C4-2B (cell line): ENCODE data around the gene PIP4K2C.

ENCODE experiments used
- H3K27ac ChIP-seq: fragments of 450-650 bp; 2 replicates; pipeline ENCODE4 v1.5.1; 2017
- CTCF ChIP-seq: fragments of 450-650 bp; conservative IDR thresholded peaks from 2 replicates; pipeline ENCODE4 v1.5.1; 2017; ENCODE audit warnings: mild to moderate bottlenecking
- ZFX ChIP-seq: fragments of 450-650 bp; IDR thresholded peaks from 2 replicates; pipeline ENCODE4 v1.6.1; 2017

The PIP4K2C gene

DNA sequence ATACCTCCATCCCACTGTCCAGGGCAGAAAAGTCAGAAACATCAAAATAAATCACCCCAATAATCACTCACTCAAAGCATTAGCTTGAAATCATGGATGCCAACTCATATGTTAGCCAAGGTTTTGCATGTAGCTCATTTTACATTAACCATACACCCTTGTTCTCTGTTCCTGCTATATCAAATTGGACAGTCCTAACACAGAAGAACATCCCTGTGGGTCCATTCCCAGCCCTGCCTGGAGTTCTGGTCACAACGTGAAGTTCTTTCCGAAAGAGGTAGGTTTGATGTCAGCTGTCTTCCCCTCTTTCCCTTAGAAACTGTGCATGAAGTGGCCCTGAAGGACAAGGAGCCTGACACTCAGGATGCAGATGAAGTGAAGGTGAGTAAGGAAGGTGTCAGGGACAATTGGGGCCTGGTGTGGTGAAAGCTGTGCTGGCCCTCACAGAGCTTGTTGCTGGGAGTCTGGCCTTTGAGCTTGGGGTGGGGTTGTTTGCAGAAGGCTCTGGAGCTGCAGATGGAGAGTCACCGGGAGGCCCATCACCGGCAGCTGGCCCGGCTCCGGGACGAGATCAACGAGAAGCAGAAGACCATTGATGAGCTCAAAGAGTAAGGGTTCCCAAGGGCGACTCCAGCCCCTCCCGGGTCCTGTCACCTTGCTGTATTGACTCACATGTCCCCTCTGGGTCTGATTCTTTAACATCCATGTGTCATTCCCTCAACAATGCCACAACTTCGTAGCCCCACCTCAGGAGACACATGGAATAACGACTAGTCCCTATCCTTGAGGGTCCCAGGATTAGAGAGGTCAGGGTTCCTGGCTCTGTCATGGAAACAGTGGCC is 15.0 kb upstream of the PIP4K2C start:
- TF ChIP-seq CTCF: no peak
- no peak for TF ChIP-seq ZFX

DNA sequence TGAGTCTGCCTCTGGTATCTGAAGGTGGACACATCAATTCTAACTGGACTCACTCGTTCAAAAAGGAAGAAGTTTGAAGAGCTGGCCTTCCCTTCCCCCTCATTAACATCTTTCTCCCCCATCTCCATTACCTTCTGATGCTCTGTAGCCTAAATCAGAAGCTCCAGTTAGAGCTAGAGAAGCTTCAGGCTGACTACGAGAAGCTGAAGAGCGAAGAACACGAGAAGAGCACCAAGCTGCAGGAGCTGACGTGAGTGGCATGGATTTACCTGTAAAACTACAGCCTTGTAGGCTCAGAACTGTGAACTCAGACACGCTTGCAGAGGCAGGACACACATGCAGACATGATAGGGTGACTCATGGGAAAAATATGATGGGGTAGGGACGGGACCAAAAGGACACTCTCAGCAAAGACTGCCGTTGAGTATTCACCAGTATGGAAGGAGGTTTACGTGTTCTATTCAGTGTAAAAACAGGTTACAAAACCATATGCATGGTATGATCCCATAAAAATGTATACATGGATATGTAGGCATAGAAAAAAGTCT is 14.3 kb upstream of the PIP4K2C start:
- TF ChIP-seq ZFX (no peak), CTCF (no peak)
- H3K27ac ChIP-seq: no peak overlapping the region

More for the DNA sequence above, 15.0 kb upstream of the PIP4K2C start:
- H3K27ac ChIP-seq: no peak overlapping the region

DNA sequence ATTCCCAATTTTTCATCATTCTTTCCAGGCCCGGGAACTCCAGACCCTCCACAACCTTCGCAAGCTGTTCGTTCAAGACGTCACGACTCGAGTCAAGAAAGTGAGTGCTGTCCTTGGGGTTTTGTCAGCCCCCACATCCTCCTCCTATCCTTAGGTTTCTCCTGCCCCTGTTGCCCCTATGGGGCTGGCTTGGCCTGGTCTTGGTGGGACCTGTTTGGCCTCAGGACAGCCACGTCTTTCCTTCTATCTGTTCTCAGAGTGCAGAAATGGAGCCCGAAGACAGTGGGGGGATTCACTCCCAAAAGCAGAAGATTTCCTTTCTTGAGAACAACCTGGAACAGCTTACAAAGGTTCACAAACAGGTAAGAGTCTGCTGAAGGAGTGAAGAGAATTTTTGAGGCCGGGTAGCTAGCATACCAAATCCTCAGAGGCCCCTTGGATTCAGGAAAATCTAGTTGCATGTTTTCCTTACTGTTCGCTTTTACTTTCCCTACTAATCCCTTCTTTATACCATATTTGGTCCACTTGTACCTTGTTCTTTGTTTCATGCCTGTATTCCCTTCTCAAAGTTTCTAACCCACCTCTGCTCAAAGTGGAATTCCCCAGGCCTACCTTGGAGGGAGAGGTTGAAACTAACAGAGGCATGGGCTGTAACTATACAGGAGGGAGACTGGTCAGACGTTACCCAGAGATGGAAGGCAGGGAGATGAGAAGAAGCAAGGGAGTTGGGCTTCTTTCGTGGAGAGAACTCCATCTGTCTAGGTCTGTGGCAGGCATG is 12.8 kb upstream of the PIP4K2C start:
- no peak overlapping the region for H3K27ac ChIP-seq
- TF ChIP-seq ZFX: no peak
- TF ChIP-seq CTCF: no peak

GRCh38 chr12:57579011-57579410 is 12.0 kb upstream of the PIP4K2C start:
- H3K27ac ChIP-seq: no peak overlapping the region
- TF ChIP-seq CTCF (no peak), ZFX (no peak)

- no peak overlapping the region for H3K27ac ChIP-seq
- TF ChIP-seq ZFX: no peak
- TF ChIP-seq CTCF: no peak
These were observed 11.1 kb upstream of the PIP4K2C start for GRCh38 chr12:57579677-57580465.

- H3K27ac ChIP-seq: no peak overlapping the region
- TF ChIP-seq CTCF: no peak
- TF ChIP-seq ZFX: no peak
These were observed 10.6 kb upstream of the PIP4K2C start for GRCh38 chr12:57580466-57580795.
